K562 (cell line): ENCODE data around the gene MFSD11. TPM values are rescaled to one million over a fixed set of nuclear protein-coding genes. Genes with fewer than 3 reads are reported as not detected.
A peak's percentile ranks its signal among the peaks of the same experiment; 100 is the strongest.

Source experiments
- ATAC-seq: fragments of 200-7000 bp; cut with Tn5 transposase; 3 replicates; pipeline ENCODE4 v1.9.1; 2020; ENCODE audit warnings: moderate library complexity
- BruUV-seq: library from RNA; stranded (reverse); fragments of 400-500 nt; replicated peaks from 2 replicates; lab custom pipeline; 2021; lab: Mats Ljungman, UMichigan
- CTCF ChIA-PET: fragments of 300-600 bp; formaldehyde crosslinking; extraction: SDS; loops from one replicate; lab custom pipeline; 2021; ENCODE audit warnings: low intra/inter-chr PET ratio; lab: Yijun Ruan, JAX
- POLR2A ChIA-PET: fragments of 300-600, 350-650 bp; sonication (Branson Sonifier 250); formaldehyde crosslinking; extraction: SDS; loops from one replicate; lab custom pipeline; 2021; ENCODE audit warnings: antibody characterized with exemption, inconsistent platforms; lab: Yijun Ruan, JAX
- DNase-seq, 4 experiments: peaks; one replicate each; pipeline versions ENCODE4 v3.0.0 to v3.0.0-alpha.2; 2011 to 2018; ENCODE audit warnings: low spot score in 3 of 4, mixed read lengths in 3 of 4; ENCODE audit errors: extremely low read depth in 1 of 4
- FAIRE-seq: peaks from 2 replicates; lab custom pipeline; 2011; peaks lifted over from hg19 to GRCh38; lab: Jason Lieb, UNC
- H2AFZ ChIP-seq: 2 replicates; pipeline ENCODE4 v1.6.0; 2011; ENCODE audit warnings: low read depth, low read length, control low read depth, inconsistent platforms
- H3K27ac ChIP-seq: fragments of 200-600 bp; 3 replicates; pipeline ENCODE4 v1.8.0; 2011; ENCODE audit warnings: low read depth, mild to moderate bottlenecking, control low read depth, inconsistent platforms, low read length, moderate library complexity, mixed read lengths; ENCODE audit errors: extremely low read depth
- H3K27me3 ChIP-seq, 2 experiments: fragments of 300-600 bp in 1 of 2; 2 replicates in 1 of 2; 3 replicates in 1 of 2; pipeline versions ENCODE4 v1.6.0 to v1.8.0; 2011; ENCODE audit warnings: inconsistent platforms in 2 of 2, low read length in 2 of 2, mild to moderate bottlenecking in 1 of 2, mixed read lengths in 1 of 2, moderate library complexity in 1 of 2; ENCODE audit not compliant: control insufficient read depth in 2 of 2, insufficient read depth in 2 of 2
- H3K36me3 ChIP-seq: fragments of 300-600 bp; 3 replicates; pipeline ENCODE4 v1.8.0; 2011; ENCODE audit warnings: mild to moderate bottlenecking, low read length, inconsistent platforms; ENCODE audit not compliant: control insufficient read depth, insufficient read depth
- H3K4me1 ChIP-seq, 2 experiments: fragments of 200-600 bp in 1 of 2; replicated peaks in 1 of 2; 2 replicates in 1 of 2; 3 replicates in 1 of 2; pipeline versions ENCODE4 v1.5.1 to v1.8.0; 2011; ENCODE audit warnings: inconsistent platforms in 2 of 2, low read length in 2 of 2, mild to moderate bottlenecking in 1 of 2, mixed read lengths in 1 of 2, moderate library complexity in 1 of 2; ENCODE audit not compliant: control insufficient read depth in 2 of 2, insufficient read depth in 2 of 2
- H3K4me2 ChIP-seq: 2 replicates; pipeline ENCODE4 v1.6.1; 2011; ENCODE audit warnings: low read length, control low read depth, inconsistent platforms, mixed read lengths; ENCODE audit not compliant: insufficient read depth
- H3K4me3 ChIP-seq: fragments of 200-600 bp; sonication (generic), shearing (Covaris generic); 2 replicates; pipeline ENCODE4 v1.5.1; 2016; ENCODE audit warnings: control low read depth, inconsistent platforms
- H3K79me2 ChIP-seq: fragments of 200-600 bp; 3 replicates; pipeline ENCODE4 v1.8.0; 2011; ENCODE audit warnings: low read length, inconsistent platforms; ENCODE audit not compliant: control insufficient read depth, insufficient read depth
- H3K9ac ChIP-seq, 2 experiments: 2 replicates each; pipeline versions ENCODE4 v1.6.0 to v1.6.1; 2011; ENCODE audit warnings: low read depth in 2 of 2, low read length in 2 of 2, control low read depth in 1 of 2, inconsistent platforms in 1 of 2, mild to moderate bottlenecking in 1 of 2, mixed read lengths in 1 of 2; ENCODE audit not compliant: insufficient read depth in 1 of 2
- H3K9me1 ChIP-seq: one replicate; pipeline ENCODE4 v1.6.0; 2011; ENCODE audit warnings: inconsistent platforms, mild to moderate bottlenecking, low read length, moderate library complexity; ENCODE audit not compliant: control insufficient read depth, insufficient read depth
- H3K9me3 ChIP-seq: replicated peaks from 2 replicates; pipeline ENCODE4 v1.5.1; 2011; ENCODE audit warnings: low read depth, low read length, inconsistent platforms; ENCODE audit not compliant: control insufficient read depth, insufficient read depth
- H4K20me1 ChIP-seq: replicated peaks from 2 replicates; pipeline ENCODE4 v1.6.1; 2011; ENCODE audit warnings: low read length, inconsistent platforms, mixed read lengths; ENCODE audit not compliant: control insufficient read depth, insufficient read depth
- ARID2 ChIP-seq: fragments of 450-650 bp; IDR thresholded peaks from 2 replicates; pipeline ENCODE4 v1.6.1; 2017; ENCODE audit warnings: antibody characterized with exemption, mild to moderate bottlenecking
- CBFB ChIP-seq: sonication (generic); formaldehyde crosslinking; IDR thresholded peaks from 2 replicates; pipeline ENCODE4 v1.4.0; 2020; ENCODE audit warnings: mild to moderate bottlenecking, missing genetic modification reagents
- COPS2 ChIP-seq: fragments of 450-650 bp; conservative IDR thresholded peaks from 2 replicates; pipeline ENCODE4 v1.6.1; 2016; ENCODE audit warnings: mild to moderate bottlenecking, moderate library complexity
- RBFOX2 ChIP-seq: fragments of 200-400 bp; formaldehyde crosslinking; IDR thresholded peaks from 2 replicates; pipeline ENCODE4 v1.6.1; 2017; ENCODE audit warnings: low read depth, mild to moderate bottlenecking, low read length, moderate library complexity
- RFX5 ChIP-seq: IDR thresholded peaks from 2 replicates; pipeline ENCODE4 v1.6.1; 2011; ENCODE audit warnings: low read depth, mild to moderate bottlenecking, improper control_type of control experiment, low read length
- RHOXF2B ChIP-seq: fragments of 250-450 bp; sonication (Bioruptor Pico); conservative IDR thresholded peaks from 2 replicates; pipeline ENCODE4 v1.5.1; 2021
- RNF2 ChIP-seq: sonication (generic); IDR thresholded peaks from 2 replicates; pipeline ENCODE4 v1.6.1; 2016
- ZNF165 ChIP-seq: fragments of 250-450 bp; sonication (Bioruptor Pico); IDR thresholded peaks from 2 replicates; pipeline ENCODE4 v1.4.0; 2020; ENCODE audit warnings: borderline replicate concordance
- WGBS: fragments of 100-300 bp; shearing (Covaris generic); methylation state at CpG from one replicate; pipeline ENCODE4 v1.1.6; 2016; ENCODE audit warnings: low coverage, mixed read lengths; ENCODE audit not compliant: insufficient coverage; ENCODE audit errors: missing lambda C conversion rate; 5-methylcytosine and 5-hydroxymethylcytosine counted together
- in situ Hi-C: fragments of 300-500 bp; cut with MboI; formaldehyde crosslinking; loops from 4 replicates; pipeline ENCODE4 v1.15.0; 2018; ENCODE audit warnings: inconsistent platforms, mixed read lengths
- intact Hi-C: fragments of 100-400 bp; cut with micrococcal nuclease; formaldehyde crosslinking; loops from 2 replicates; pipeline ENCODE4 v1.14.2; 2022
- polyA plus RNA-seq, 8 experiments: library from polyadenylated mRNA; depleted of rRNA in 4 of 8; stranded (reverse) in 5 of 8; unstranded in 3 of 8; fragments of >200 nt; fragmentation: Nextera tagmentation in 2 of 8; fragmentation: Illumina TruSeq in 1 of 8; extraction: Ambion mirVana in 2 of 8; extraction: Trizol in 1 of 8; gene quantifications; 2 replicates each; pipeline versions ENCODE4 v1.2.1 to v1.2.3, GENCODE V29; 2011 to 2014; ENCODE audit warnings: inconsistent platforms in 1 of 8, missing spikeins in 1 of 8
- total RNA-seq, 7 experiments: library from RNA; depleted of rRNA in 6 of 7; stranded (reverse); fragments of >200 nt in 6 of 7; fragmentation: Illumina TruSeq in 2 of 7; extraction: Trizol in 2 of 7; gene quantifications; 2 replicates each; pipeline versions ENCODE4 v1.2.1 to v1.2.3, GENCODE V29; 2011 to 2021; ENCODE audit warnings: low replicate concordance in 1 of 7
- TF ChIP-seq, protein P1 (sequence below): sonication (generic); formaldehyde crosslinking; IDR thresholded peaks from 2 replicates; pipeline ENCODE4 v1.8.0; 2022; ENCODE audit warnings: missing genetic modification reagents, mild to moderate bottlenecking, moderate library complexity, borderline replicate concordance
- TF ChIP-seq, protein P2 (sequence below): sonication (generic); formaldehyde crosslinking; IDR thresholded peaks from 2 replicates; pipeline ENCODE4 v1.8.1; 2023; ENCODE audit warnings: mild to moderate bottlenecking, missing genetic modification reagents

MFSD11 gene
- total and polyA plus RNA-seq, 9 of the 15 experiments (the other 6 are each of a cell fraction or from before 2014, with no cell fraction given), result 14.4 to 24.5 (median 19.9) TPM

DNA sequence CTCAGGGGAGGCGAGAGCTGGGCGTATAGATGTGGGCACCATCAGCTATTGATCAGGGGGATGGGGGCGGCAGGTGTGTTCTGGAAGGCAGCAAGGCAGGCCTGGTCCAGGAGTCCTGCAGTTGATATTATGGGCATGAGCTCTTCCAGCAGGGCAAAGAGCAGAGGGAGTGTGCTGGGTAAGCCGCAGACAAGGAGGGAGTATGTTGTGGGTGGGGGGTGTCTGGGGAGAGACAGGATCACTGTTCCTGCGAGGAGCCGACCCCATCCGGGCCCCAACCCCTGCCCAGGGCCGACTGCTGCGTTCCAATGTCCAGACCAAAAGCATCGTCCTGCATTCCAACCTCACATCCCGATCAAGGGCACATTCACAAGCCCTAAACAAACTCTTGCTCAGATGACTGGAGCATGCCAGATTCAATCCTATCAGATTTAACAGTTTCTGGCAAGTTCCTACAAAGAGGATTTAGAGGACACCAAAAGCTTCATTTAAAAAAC is 36.4 kb upstream of the MFSD11 start:
- DNase-seq, result no peak
- no peaks in the 10 kb centered on the region for H3K27me3 ChIP-seq
- no peak overlapping the region for H3K4me3 ChIP-seq
- TF ChIP-seq RHOXF2B, result no peak
- TF ChIP-seq, protein P1, sequence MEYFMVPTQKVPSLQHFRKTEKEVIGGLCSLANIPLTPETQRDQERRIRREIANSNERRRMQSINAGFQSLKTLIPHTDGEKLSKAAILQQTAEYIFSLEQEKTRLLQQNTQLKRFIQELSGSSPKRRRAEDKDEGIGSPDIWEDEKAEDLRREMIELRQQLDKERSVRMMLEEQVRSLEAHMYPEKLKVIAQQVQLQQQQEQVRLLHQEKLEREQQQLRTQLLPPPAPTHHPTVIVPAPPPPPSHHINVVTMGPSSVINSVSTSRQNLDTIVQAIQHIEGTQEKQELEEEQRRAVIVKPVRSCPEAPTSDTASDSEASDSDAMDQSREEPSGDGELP (CRISPR knock-in tag), result 0 out of 2 replicates have a peak, but pooled peaks have one; percentile 30
- H3K79me2 ChIP-seq, result no peaks in the 10 kb centered on the region
- ChIA-PET POLR2A (interaction anchor here (0.6 to 1.3 kb wide), 2 partner anchors 25 to 143 kb away, joined by 3 read pairs; no protein-coding TSS in a partner anchor), CTCF (no interaction called here)
- no peak overlapping the region for H3K27ac ChIP-seq
- WGBS, result 67% methylated on average over 11 of the region's 11 CpGs
- BruUV-seq, result no TSS peak
- FAIRE-seq, result peak; percentile 23
- in situ Hi-C loops, result no loop called here
- H3K36me3 ChIP-seq, result no peaks in the 10 kb centered on the region
- H3K4me1 ChIP-seq, result peaks cover 15 to 38% of the 10 kb centered on the region in 2 experiments
- no peak for ATAC-seq
- peak overlapping the region in 1 of 2 experiments; percentile 52; a peak in 1 of 4 replicates for H3K9ac ChIP-seq
- no peaks in the 10 kb centered on the region for H3K9me3 ChIP-seq
- H3K9me1 ChIP-seq, result no peaks in the 10 kb centered on the region
- H4K20me1 ChIP-seq, result 0 out of 2 replicates have a peak, but pooled peaks cover 3% of the 10 kb centered on the region
- H2AFZ ChIP-seq, result no peak overlapping the region
- intact Hi-C loops, result no loop called here
- no peak overlapping the region for H3K4me2 ChIP-seq

DNA sequence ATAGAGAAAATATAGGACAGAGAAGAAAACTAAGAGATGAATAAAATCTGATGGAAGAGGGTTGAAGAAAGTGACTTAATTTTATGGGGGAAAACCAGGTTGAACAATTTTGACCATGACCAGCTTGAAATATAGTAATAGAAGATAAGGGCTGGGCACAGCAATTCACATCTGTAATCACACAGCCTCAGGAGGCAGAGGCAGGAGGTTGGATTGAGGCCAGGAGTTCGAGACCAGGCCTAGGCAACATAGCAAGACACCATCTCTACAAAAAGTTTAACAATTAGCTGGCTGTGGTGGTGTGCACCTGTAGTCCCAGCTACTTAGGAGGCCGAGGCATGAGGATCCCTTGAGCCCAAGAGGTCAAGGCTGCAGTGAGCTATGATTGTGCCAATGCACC is 35.8 kb upstream of the MFSD11 start:
- FAIRE-seq (no peak), DNase-seq (no peak), ATAC-seq (no peak)
- Histone ChIP-seq H3K4me1 (peaks cover 10 to 34% of the 10 kb centered on the region in 2 experiments), H4K20me1 (no peaks in the 10 kb centered on the region), H3K9me3 (no peaks in the 10 kb centered on the region), H3K27ac (no peak overlapping the region), H2AFZ (no peak overlapping the region), H3K4me3 (no peak overlapping the region), H3K36me3 (no peaks in the 10 kb centered on the region), H3K79me2 (no peaks in the 10 kb centered on the region), H3K27me3 (no peaks in the 10 kb centered on the region), H3K4me2 (no peak overlapping the region), H3K9ac (no peak overlapping the region), H3K9me1 (no peaks in the 10 kb centered on the region)
- no TSS peak for BruUV-seq
- TF ChIP-seq CBFB (CRISPR knock-in tag), result no peak
- TF ChIP-seq ARID2, result no peak
- no peak for TF ChIP-seq RFX5
- TF ChIP-seq COPS2, result no peak
- TF ChIP-seq RNF2, result no peak
- TF ChIP-seq RBFOX2, result no peak
- TF ChIP-seq ZNF165 (CRISPR knock-in tag), result no peak
- TF ChIP-seq, protein P2, sequence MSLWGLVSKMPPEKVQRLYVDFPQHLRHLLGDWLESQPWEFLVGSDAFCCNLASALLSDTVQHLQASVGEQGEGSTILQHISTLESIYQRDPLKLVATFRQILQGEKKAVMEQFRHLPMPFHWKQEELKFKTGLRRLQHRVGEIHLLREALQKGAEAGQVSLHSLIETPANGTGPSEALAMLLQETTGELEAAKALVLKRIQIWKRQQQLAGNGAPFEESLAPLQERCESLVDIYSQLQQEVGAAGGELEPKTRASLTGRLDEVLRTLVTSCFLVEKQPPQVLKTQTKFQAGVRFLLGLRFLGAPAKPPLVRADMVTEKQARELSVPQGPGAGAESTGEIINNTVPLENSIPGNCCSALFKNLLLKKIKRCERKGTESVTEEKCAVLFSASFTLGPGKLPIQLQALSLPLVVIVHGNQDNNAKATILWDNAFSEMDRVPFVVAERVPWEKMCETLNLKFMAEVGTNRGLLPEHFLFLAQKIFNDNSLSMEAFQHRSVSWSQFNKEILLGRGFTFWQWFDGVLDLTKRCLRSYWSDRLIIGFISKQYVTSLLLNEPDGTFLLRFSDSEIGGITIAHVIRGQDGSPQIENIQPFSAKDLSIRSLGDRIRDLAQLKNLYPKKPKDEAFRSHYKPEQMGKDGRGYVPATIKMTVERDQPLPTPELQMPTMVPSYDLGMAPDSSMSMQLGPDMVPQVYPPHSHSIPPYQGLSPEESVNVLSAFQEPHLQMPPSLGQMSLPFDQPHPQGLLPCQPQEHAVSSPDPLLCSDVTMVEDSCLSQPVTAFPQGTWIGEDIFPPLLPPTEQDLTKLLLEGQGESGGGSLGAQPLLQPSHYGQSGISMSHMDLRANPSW (CRISPR knock-in tag), result no peak
- ChIA-PET POLR2A (interaction anchor here (1.3 kb wide), 1 partner anchor 144 kb away, joined by 3 read pairs; no protein-coding TSS in a partner anchor), CTCF (no interaction called here)
- in situ Hi-C loops, result no loop called here
- intact Hi-C loops, result no loop called here
- WGBS, result 10% methylated on average over 2 of the region's 2 CpGs
